Measurements from ENCODE around the gene MFNG. TPM values are rescaled to one million over a fixed set of nuclear protein-coding genes. Genes with fewer than 3 reads are reported as not detected.

The MFNG gene
- total RNA-seq, 3 donors from 2014 or later = 9.4 to 20.6 (median 17.8) TPM

GRCh38 chr22:37439347-37439746 lies 46.8 kb downstream of the MFNG start:
- intact Hi-C loops (cut with DNase I; ENCODE audit: low total_unique reads) = no loop called here
- Histone ChIP-seq H3K4me3 (no peak overlapping the region), H3K27ac (no peak overlapping the region), H3K4me1 (no peaks in the 10 kb centered on the region), H3K9me3 (peaks cover 0 to 8% of the 10 kb centered on the region in 2 donors), H3K27me3 (peaks cover 0 to 17% of the 10 kb centered on the region in 2 donors), H3K36me3 (no peaks in the 10 kb centered on the region)
- DNase-seq (ENCODE audit: low spot score in 2 of 2) = no peak
- TF ChIP-seq CTCF (IDR thresholded peaks at IDR 0.05) (no peak), POLR2A (IDR thresholded peaks at IDR 0.05) (no peak), POLR2AphosphoS5 (IDR thresholded peaks at IDR 0.05) (no peak)

- peaks cover 0 to 11% of the 10 kb centered on the region in 2 donors for H3K9me3 ChIP-seq
- DNase-seq (ENCODE audit: low spot score in 2 of 2) = no peak
- H3K36me3 ChIP-seq = no peaks in the 10 kb centered on the region
- intact Hi-C loops (cut with DNase I; ENCODE audit: low total_unique reads) = no loop called here
- H3K27ac ChIP-seq = no peak overlapping the region
- no peaks in the 10 kb centered on the region for H3K4me1 ChIP-seq
- peaks cover 0 to 4% of the 10 kb centered on the region in 2 donors for H3K27me3 ChIP-seq
- H3K4me3 ChIP-seq = no peak overlapping the region
- no peak for TF ChIP-seq POLR2A (IDR thresholded peaks at IDR 0.05)
- TF ChIP-seq POLR2AphosphoS5 (IDR thresholded peaks at IDR 0.05) = no peak
- TF ChIP-seq CTCF (IDR thresholded peaks at IDR 0.05) = no peak
Measured at GRCh38 chr22:37435970-37436603, 50.1 kb downstream of the MFNG start.

GRCh38 chr22:37433786-37434185 lies 52.4 kb downstream of the MFNG start:
- H3K4me3 ChIP-seq = no peak overlapping the region
- intact Hi-C loops (cut with DNase I; ENCODE audit: low total_unique reads) = no loop called here
- H3K9me3 ChIP-seq = peaks cover 0 to 4% of the 10 kb centered on the region in 2 donors
- DNase-seq (ENCODE audit: low spot score in 2 of 2) = no peak
- peaks cover 0 to 17% of the 10 kb centered on the region in 2 donors for H3K27me3 ChIP-seq
- TF ChIP-seq POLR2A (IDR thresholded peaks at IDR 0.05) (no peak), CTCF (IDR thresholded peaks at IDR 0.05) (no peak), POLR2AphosphoS5 (IDR thresholded peaks at IDR 0.05) (no peak)
- H3K36me3 ChIP-seq = no peaks in the 10 kb centered on the region
- no peaks in the 10 kb centered on the region for H3K4me1 ChIP-seq
- no peak overlapping the region for H3K27ac ChIP-seq

GRCh38 chr22:37432708-37433054 lies 53.5 kb downstream of the MFNG start:
- Histone ChIP-seq H3K9me3 (peaks cover 0 to 4% of the 10 kb centered on the region in 2 donors), H3K4me1 (peaks cover 1 to 4% of the 10 kb centered on the region in 2 donors), H3K4me3 (no peak overlapping the region), H3K27ac (no peak overlapping the region), H3K27me3 (peaks cover 7 to 28% of the 10 kb centered on the region in 2 donors), H3K36me3 (no peaks in the 10 kb centered on the region)
- no peak for TF ChIP-seq POLR2AphosphoS5 (IDR thresholded peaks at IDR 0.05)
- TF ChIP-seq CTCF (IDR thresholded peaks at IDR 0.05) = no peak
- no peak for DNase-seq (ENCODE audit: low spot score in 2 of 2)
- intact Hi-C loops (cut with DNase I; ENCODE audit: low total_unique reads) = no loop called here

- no peak overlapping the region for H3K27ac ChIP-seq
- H3K4me1 ChIP-seq = peaks cover 3 to 4% of the 10 kb centered on the region in 2 donors
- intact Hi-C loops (cut with DNase I; ENCODE audit: low total_unique reads) = no loop called here
- peaks cover 7 to 34% of the 10 kb centered on the region in 2 donors for H3K27me3 ChIP-seq
- no peak overlapping the region for H3K4me3 ChIP-seq
- TF ChIP-seq POLR2A (IDR thresholded peaks at IDR 0.05) = no peak
- no peak for TF ChIP-seq POLR2AphosphoS5 (IDR thresholded peaks at IDR 0.05)
- TF ChIP-seq CTCF (IDR thresholded peaks at IDR 0.05) = no peak
- H3K9me3 ChIP-seq = peaks cover 0 to 4% of the 10 kb centered on the region in 2 donors
- H3K36me3 ChIP-seq = no peaks in the 10 kb centered on the region
- DNase-seq (ENCODE audit: low spot score in 2 of 2) = no peak
Measured at GRCh38 chr22:37431801-37432707, 54.1 kb downstream of the MFNG start.
